Activated CD8-positive, alpha-beta memory T cell treated with anti-CD3 and anti-CD28 coated beads for 1 hour (primary cell): ENCODE results near the gene ABLIM3.

Experiments used
- DNase-seq, 2 donors: peaks; one replicate each; pipeline ENCODE4 v3.0.0-alpha.2; 2020; ENCODE audit warnings: low read depth in 1 of 2; ENCODE audit errors: extremely low read depth in 1 of 2

The ABLIM3 gene

DNA sequence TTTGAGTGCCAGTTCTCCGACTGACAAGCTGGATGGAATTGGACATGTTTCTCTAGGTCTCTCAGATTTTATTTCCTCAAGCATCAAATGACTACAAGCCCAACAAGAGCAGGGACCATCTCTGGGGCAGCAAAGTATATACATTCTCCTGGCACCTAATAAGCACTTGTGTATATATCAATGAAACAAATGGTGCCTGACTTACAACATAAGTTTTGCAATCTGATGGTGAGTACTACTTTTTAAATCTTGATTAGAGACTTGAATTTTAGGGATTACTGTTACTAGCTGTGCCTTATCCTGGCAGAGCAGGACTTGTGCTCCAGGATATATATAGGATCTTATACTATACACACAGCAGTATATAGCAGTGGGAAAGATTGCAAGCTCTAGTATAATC is 8.8 kb upstream of the ABLIM3 start:
- no peak for DNase-seq

GRCh38 chr5:149133795-149134777 is 7.2 kb upstream of the ABLIM3 start:
- no peak for DNase-seq

DNA sequence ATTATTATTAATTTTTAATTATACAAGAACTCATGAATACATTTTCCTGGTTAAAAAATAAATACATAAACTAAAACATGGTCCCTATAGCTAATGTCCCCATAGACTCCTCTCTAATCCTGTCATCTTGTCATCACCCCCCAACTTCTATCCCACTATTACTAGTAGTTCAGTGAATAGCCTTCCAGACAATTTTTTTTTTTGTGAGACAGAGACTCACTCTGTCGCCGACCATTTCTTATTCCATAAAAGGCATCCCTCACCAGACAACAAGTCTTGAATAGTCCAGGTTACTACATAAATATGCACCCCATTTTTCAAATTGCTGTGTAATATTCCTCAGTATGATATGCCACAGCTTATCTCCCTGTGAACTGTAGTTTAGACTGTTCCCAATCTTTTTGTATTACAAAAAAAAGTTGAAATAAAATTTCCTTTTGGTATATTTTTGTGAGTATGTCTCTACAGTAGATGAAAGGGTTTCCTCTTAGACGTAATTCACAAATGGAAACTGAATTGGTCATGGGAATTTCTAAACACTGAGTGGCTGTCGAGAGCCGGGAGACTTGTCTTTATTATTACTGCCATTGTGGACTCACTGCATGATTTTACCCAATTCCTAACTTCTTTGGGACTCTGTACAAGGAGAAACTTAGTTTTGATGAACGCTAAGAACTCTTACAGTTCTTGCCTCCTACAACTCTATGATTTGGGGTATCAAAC is 6.4 kb upstream of the ABLIM3 start:
- DNase-seq: no peak

DNA sequence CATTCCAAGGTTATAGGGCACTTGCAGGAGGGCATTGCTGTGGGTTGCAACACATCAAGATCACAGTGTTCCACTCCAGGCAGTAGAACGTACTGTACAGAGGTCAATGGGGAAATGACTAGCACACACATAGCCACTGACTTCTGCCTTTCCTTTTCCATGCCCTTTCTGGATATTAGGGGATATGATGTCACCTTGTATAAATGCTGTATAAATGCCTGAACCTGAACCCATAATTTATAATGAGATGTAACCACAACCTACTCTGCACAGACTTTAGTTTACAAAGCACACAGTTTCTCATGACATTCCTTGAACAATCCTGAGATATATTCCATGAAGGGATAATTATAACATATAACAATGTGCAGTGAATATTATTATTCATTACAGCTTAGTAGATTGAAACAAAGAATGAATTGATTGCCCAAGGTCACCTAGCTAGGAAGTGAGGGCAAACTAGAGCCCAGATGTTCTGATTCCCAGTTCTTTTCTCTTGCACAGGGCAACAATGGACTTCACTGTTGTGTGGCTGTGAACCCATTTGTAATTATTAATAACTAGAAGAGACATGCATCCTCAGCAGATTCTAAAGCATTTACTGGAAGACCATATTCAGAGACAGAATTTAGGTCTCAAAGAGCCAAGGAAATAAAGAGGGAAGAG is 5.6 kb upstream of the ABLIM3 start:
- DNase-seq: no peak

DNA sequence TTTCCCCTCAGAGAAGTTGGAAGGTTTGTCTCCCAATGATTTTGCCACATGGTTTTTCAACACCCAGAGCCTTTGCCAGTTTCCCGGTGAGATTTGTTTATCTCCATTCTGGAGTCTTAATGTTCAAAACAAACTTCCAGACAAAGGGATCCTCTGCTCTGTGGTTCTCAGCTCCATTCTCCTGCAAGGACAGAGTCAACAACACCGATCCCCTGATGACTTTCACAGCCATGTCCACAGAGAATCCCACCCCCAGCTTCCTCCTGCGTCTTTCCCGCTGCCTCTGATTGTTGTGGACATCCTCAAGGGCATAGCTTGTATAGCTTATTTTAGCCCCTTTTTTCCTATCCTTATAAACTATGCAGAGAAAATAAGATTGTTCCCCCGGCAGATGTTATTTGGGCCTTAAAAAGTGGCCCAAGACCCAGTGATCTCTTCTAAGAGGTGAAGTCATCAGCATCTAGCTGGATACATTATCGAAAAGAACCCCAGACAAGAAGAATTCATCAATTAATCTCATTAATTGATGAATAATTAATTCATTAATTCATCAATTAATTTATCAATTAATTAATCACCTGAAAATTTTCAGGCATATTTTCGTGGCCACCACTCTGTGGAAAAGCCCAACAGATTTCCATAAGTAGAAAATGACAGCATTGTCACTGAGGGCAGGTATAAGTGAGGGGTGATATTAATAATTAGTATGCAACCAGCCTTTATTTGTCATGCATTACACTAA is 2.9 kb upstream of the ABLIM3 start:
- no peak for DNase-seq

GRCh38 chr5:149140197-149141002 is 893 bp upstream of the ABLIM3 start:
- DNase-seq: no peak

GRCh38 chr5:149141957-149142851 is 911 bp downstream of the ABLIM3 start:
- no peak for DNase-seq

DNA sequence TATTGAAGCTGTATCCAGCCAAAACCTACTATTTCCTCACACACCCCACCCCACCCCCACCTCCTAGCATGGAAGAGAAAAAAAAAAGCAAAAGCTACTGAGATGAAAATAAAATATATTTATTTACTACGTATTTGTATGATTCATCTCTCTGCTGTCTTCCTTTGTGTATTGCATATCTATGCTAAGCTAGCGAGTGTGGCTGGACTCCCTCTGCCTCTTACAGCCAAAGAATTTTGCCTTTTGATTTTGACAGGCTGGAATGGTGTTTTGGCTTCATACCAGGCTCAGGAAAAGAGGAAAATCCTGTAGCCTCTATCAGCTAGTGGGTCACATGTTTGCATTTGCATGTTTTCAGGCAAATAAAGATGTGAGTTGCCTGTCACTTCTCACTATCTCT is 2.2 kb downstream of the ABLIM3 start:
- no peak for DNase-seq

DNA sequence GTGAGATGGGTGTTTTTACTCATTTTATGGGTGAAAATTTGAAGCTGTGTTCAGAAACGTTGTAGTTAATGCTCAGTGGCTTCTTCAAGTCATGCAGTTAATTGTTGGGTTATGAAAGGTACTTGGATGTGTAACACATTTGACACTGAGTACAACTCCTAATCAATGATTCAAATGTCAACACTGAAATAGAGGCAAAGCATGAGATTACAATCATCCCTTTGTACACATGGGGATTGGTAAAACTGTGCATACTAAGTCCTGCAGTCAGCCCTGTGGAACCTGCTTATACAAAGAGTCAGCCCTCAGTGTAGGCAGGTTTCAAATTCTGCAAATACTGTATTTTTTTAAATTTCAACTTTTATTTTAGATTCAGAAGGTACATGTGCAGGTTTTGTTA is 3.3 kb downstream of the ABLIM3 start:
- DNase-seq: no peak

GRCh38 chr5:149145138-149145537 is 3.8 kb downstream of the ABLIM3 start:
- no peak for DNase-seq

- DNase-seq: no peak
These were observed 6.4 kb downstream of the ABLIM3 start for GRCh38 chr5:149147676-149148075.

DNA sequence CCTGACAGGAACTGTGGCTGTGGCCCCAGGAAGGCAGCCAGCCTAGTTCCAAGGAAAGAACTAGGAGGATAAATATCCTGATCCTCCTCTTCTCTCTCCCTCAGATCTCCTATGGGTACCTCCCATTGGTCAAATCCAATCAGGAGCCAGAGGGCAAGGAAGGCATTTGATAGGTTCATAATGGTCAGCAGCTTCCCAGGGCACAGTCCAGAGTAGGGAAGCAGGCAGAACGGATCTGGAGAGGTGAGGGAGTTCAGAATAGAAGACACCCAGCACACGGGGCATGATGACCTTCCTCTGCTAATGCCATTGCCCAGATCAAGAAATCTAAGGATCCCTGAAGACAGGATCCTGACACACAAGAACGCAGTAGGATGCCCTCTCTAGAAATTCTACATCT is 8.6 kb downstream of the ABLIM3 start:
- DNase-seq: no peak

DNA sequence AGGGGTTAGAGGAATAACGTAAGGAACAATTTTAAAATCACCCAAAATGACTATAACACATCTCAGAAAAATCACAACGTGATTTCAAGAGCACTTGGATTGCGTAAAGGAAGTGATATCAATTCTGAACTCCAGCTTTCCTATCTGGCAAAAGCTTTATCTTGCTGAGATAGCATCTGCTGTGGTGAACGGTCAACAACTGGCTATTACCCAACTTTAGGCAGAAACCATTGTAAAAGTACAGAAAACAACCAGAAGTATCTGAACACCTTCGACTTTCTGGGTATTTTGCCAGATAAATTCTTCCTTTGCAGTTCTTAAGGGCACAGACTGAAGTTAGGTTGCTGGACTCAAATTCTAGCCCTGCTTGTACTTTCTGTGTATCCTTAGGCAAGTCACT is 9.2 kb downstream of the ABLIM3 start:
- no peak for DNase-seq

DNA sequence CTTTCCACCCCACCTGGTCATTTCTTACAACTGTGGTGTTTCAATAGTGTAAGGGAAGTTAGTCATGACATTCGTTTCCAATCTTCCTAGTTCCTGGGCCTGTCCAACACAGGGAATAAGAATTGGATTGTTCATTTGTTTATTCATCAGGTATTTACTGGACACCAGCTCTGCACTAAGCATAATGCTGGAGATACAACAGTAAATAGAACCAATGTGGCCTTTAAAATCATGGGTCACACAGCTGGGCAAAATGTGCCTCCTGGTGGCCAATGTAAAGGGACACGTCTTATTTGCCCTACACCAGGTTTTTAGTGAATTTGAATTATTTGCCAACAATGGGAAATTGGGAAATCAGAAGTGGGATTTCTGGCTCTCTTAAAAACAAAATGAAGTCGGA is 10.4 kb downstream of the ABLIM3 start:
- no peak for DNase-seq

DNA sequence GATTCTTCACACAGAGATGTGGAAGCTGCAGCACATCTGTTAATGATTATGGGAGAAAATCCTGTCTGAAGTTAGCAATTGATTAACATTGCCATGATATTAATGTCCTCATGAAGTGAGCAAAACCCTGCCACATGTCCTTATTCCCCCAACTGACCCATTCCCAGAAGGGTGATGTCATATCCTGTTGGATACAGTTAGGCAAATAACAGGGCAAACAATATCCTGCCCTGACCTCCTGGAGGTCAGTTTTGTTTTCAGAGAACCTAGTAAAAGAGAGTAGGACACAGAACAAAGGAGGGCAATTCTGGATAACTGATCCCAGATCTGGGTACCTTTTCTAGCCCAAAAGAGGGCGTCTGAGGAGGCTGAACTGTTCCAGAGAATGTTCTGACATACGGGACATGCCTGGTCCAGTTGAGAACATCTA is 11.0 kb downstream of the ABLIM3 start:
- DNase-seq: no peak

GRCh38 chr5:149153193-149153750 is 12.0 kb downstream of the ABLIM3 start:
- no peak for DNase-seq

GRCh38 chr5:149153751-149154610 is 12.7 kb downstream of the ABLIM3 start:
- DNase-seq: no peak

- no peak for DNase-seq
These were observed 13.4 kb downstream of the ABLIM3 start for GRCh38 chr5:149154650-149155049.
